ENCODE data around the gene ABCB6. TPM values are rescaled to one million over a fixed set of nuclear protein-coding genes. Genes with fewer than 3 reads are reported as not detected.

The ABCB6 gene
- total RNA-seq, 4 donors from 2014 or later = 8.2 to 31.6 (median 24.7) TPM

GRCh38 chr2:219216535-219216915, 2.2 kb downstream of the ABCB6 start:
- TF ChIP-seq, protein P1, sequence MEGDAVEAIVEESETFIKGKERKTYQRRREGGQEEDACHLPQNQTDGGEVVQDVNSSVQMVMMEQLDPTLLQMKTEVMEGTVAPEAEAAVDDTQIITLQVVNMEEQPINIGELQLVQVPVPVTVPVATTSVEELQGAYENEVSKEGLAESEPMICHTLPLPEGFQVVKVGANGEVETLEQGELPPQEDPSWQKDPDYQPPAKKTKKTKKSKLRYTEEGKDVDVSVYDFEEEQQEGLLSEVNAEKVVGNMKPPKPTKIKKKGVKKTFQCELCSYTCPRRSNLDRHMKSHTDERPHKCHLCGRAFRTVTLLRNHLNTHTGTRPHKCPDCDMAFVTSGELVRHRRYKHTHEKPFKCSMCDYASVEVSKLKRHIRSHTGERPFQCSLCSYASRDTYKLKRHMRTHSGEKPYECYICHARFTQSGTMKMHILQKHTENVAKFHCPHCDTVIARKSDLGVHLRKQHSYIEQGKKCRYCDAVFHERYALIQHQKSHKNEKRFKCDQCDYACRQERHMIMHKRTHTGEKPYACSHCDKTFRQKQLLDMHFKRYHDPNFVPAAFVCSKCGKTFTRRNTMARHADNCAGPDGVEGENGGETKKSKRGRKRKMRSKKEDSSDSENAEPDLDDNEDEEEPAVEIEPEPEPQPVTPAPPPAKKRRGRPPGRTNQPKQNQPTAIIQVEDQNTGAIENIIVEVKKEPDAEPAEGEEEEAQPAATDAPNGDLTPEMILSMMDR (IDR thresholded peaks at IDR 0.05; ENCODE audit: low read depth) = no peak

- TF ChIP-seq, protein P1 (IDR thresholded peaks at IDR 0.05; ENCODE audit: low read depth) = no peak
Observed at GRCh38 chr2:219215871-219216534, 2.8 kb downstream of the ABCB6 start.

DNA sequence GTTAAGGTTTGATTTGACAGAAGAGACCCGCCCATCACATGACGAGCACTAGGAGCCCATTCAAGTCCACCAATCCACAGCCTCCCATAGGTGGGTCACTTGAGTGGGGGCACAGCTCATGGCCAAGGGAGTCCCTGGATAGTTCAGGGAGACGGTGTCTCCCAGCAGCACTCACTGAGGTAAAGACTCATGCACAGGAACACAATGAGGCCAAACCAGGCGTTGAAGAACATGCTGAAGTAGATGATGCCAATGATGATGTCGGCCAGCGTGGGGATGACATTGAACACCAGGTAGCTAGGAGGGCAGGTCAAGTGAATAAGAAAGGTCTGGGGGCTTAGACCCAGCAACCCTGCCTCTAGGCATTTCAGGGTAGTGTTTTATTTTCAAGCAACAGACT, 4.0 kb downstream of the ABCB6 start:
- TF ChIP-seq, protein P1 (IDR thresholded peaks at IDR 0.05; ENCODE audit: low read depth) = no peak

DNA sequence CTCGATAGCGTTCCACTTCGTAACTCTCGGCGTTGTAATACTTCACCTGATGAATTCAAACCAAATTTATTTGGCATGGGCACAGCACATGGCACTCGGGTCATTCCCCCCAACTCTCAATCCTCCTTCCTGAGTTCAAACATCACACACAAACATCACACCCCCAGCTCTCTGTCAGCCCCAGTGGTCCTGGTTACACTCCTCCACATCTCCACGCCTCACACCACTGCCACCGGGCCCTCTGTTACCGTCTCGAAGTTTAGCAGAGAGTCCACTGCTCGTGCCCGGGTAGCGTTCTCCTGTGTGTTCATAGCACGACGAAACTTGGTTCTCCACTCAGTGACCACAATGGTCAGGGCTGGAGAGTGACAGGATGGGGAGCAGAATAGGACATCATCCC, 4.6 kb downstream of the ABCB6 start:
- TF ChIP-seq, protein P1 (IDR thresholded peaks at IDR 0.05; ENCODE audit: low read depth) = no peak

DNA sequence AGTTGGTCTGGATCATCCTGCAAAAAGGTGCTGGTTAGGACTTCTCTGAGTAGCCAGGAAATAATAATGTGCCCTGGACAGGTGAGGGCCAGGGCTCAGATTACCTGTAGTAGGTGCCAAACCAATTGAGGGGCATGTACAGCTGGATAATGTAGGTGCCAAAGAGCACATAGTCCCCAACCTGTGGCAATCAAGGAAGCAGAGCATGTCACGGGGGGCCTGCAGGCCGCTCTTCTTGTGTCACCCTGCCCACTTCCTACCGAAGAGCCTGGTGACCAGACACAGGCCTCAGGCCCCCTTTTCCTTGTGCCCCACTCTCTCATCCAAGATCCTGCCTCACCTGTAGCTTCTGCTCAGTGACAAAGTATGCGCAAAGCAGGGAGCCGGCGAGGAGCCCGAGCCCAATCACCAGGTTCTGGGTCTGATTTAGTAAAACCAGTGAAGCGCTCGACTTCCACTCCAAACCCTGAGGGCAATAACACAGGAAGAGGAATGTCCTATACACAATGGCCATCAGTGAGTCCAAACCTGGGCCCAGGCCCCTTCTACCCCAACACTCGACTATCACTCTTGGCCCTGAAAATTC, 5.2 kb downstream of the ABCB6 start:
- TF ChIP-seq, protein P1 (IDR thresholded peaks at IDR 0.05; ENCODE audit: low read depth) = no peak

GRCh38 chr2:219213026-219213415, 5.7 kb downstream of the ABCB6 start:
- TF ChIP-seq, protein P1 (IDR thresholded peaks at IDR 0.05; ENCODE audit: low read depth) = no peak

DNA sequence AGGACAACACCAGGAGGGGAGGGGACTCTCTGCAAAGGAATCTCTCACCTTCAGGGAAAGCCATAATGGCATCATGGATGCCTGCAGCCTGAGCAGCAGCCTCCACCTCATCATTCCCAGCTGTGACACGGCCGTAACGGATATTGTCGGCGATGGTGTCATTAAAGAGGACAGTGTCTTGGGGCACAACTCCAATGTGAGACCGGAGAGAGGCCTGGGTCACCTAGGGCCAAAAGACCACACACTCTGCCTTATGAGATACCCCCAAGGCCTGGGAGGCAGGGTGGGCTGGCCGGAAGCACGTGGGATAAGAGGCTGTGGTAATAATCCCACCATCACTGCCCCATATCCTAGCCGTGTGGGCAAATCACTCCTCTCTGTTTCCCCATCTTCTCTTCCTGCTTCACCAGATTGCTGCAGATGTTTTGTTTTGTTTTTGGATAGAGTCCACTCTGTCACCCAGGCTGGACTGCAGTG, 7.8 kb downstream of the ABCB6 start:
- TF ChIP-seq, protein P1 (IDR thresholded peaks at IDR 0.05; ENCODE audit: low read depth) = no peak

Measured in subcutaneous adipose tissue (tissue), 4 donors.